HCEC 1CT (cell line): ENCODE measurements around the gene ARG2.

Source experiments
- DNase-seq: peaks from one replicate; pipeline ENCODE4 v3.0.0-alpha.2; 2017

The ARG2 gene

GRCh38 chr14:67694791-67695393 lies 75.2 kb downstream of the ARG2 start:
- DNase-seq, result peak; percentile 92

GRCh38 chr14:67695394-67695949 lies 75.8 kb downstream of the ARG2 start, which contains the start of gene RDH11:
Gene RDH11 (minus strand): TSS chr14:67695764. CDS start chr14:67695703, 61 bp downstream.
- peak; percentile 94 for DNase-seq

GRCh38 chr14:67697006-67697405 lies 77.3 kb downstream of the ARG2 start:
- no peak for DNase-seq

- no peak for DNase-seq
Measured at GRCh38 chr14:67698179-67698578, 78.5 kb downstream of the ARG2 start.
